Measurements from ENCODE around the gene PLEKHJ1.

PLEKHJ1 gene

GRCh38 chr19:2269244-2270156, 33.4 kb upstream of the PLEKHJ1 start:
- DNase-seq, result peak; percentile 92 to 93

GRCh38 chr19:2268861-2269243, 32.7 kb upstream of the PLEKHJ1 start:
- no peak for DNase-seq

GRCh38 chr19:2268480-2268830, 32.3 kb upstream of the PLEKHJ1 start:
- DNase-seq, result no peak

- DNase-seq, result peak; percentile 68
Measured at GRCh38 chr19:2266183-2266993, 30.3 kb upstream of the PLEKHJ1 start.

- no peak for DNase-seq
Measured at GRCh38 chr19:2261438-2262172, 25.5 kb upstream of the PLEKHJ1 start.

- DNase-seq, result no peak
Measured at GRCh38 chr19:2260341-2260805, 24.2 kb upstream of the PLEKHJ1 start.

GRCh38 chr19:2259336-2259735, 23.2 kb upstream of the PLEKHJ1 start:
- DNase-seq, result no peak

GRCh38 chr19:2255982-2256685, 20.0 kb upstream of the PLEKHJ1 start, which contains the start of gene JSRP1:
Gene JSRP1 (minus strand): TSS chr19:2256417. CDS start chr19:2255314, 1,103 bp downstream.
- DNase-seq, result no peak

- DNase-seq, result no peak
Measured at GRCh38 chr19:2255112-2255845, 19.1 kb upstream of the PLEKHJ1 start.

GRCh38 chr19:2254064-2254872, 18.1 kb upstream of the PLEKHJ1 start:
- no peak for DNase-seq

- DNase-seq, result peak; percentile 18 to 63
Measured at GRCh38 chr19:2253106-2254063, 17.3 kb upstream of the PLEKHJ1 start.

GRCh38 chr19:2252797-2253105, 16.6 kb upstream of the PLEKHJ1 start:
- no peak for DNase-seq

GRCh38 chr19:2252055-2252796, 16.1 kb upstream of the PLEKHJ1 start:
- no peak for DNase-seq

GRCh38 chr19:2251106-2252054, 15.3 kb upstream of the PLEKHJ1 start:
- no peak for DNase-seq

- no peak for DNase-seq
Measured at GRCh38 chr19:2250766-2251105, 14.6 kb upstream of the PLEKHJ1 start.

GRCh38 chr19:2249880-2250765, 14.0 kb upstream of the PLEKHJ1 start:
- DNase-seq, result no peak

Measured in bone marrow (tissue), 2 donors.